Tibial artery (tissue), 4 donors: Measurements from ENCODE around the gene BANF2.
A peak's percentile ranks its signal among the peaks of the same experiment; 100 is the strongest.
"Not testable (repeated sequence)": the region's sequence is repeated elsewhere in the genome, so short reads cannot be mapped to it uniquely, and the experiment has no call there.

Experiments used
- DNase-seq, 2 donors: peaks; one replicate each; pipeline ENCODE4 v3.0.0-alpha.2; 2019
- H3K27ac ChIP-seq, 2 donors: fragments of 200-600 bp; sonication (generic) in 1 of 2; 1 replicate in 1 of 2; 2 replicates in 1 of 2; pipeline ENCODE4 v1.5.1; 2018 to 2019; ENCODE audit warnings: mild to moderate bottlenecking in 1 of 2
- H3K27me3 ChIP-seq, 2 donors: fragments of 200-600 bp; sonication (generic) in 1 of 2; one replicate each; pipeline versions ENCODE4 v1.5.1 to v1.6.0; 2016 to 2019
- H3K36me3 ChIP-seq, 3 donors: fragments of 200-600 bp; sonication (generic) in 2 of 3; one replicate each; pipeline ENCODE4 v1.5.1; 2016 to 2019; ENCODE audit warnings: mild to moderate bottlenecking in 2 of 3
- H3K4me1 ChIP-seq, 4 donors: fragments of 200-600 bp; sonication (generic) in 2 of 4; 1 replicate in 3 of 4; 2 replicates in 1 of 4; pipeline ENCODE4 v1.5.1; 2016 to 2019
- H3K4me3 ChIP-seq, 2 donors: fragments of 200-600 bp; sonication (generic) in 1 of 2; 1 replicate in 1 of 2; 2 replicates in 1 of 2; pipeline ENCODE4 v1.5.1; 2018 to 2019; ENCODE audit warnings: mild to moderate bottlenecking in 2 of 2
- H3K9me3 ChIP-seq, 3 donors: fragments of 200-600 bp; sonication (generic) in 1 of 3; one replicate each; pipeline ENCODE4 v1.5.1; 2016 to 2019
- CTCF ChIP-seq, 2 experiments: fragments of 200-600 bp in 1 of 2; fragments of 450-650 bp in 1 of 2; IDR thresholded peaks; one replicate each; pipeline ENCODE4 v1.5.1; 2017 to 2019; ENCODE audit warnings: antibody characterized with exemption in 2 of 2, mild to moderate bottlenecking in 1 of 2, moderate library complexity in 1 of 2
- intact Hi-C: fragments of 100-400 bp; cut with DNase I; formaldehyde crosslinking; loops from one replicate; pipeline ENCODE4 v1.15.0; 2023; ENCODE audit warnings: low total_unique reads

Gene BANF2

GRCh38 chr20:17657898-17658647, 41.7 kb upstream of the BANF2 start:
- intact Hi-C loops, result no loop called here
- no peaks in the 10 kb centered on the region for H3K9me3 ChIP-seq
- no peak for TF ChIP-seq CTCF (IDR thresholded peaks at IDR 0.05)

GRCh38 chr20:17658648-17658993, 41.1 kb upstream of the BANF2 start:
- Histone ChIP-seq H3K9me3 (no peaks in the 10 kb centered on the region), H3K27ac (no peak overlapping the region), H3K27me3 (no peaks in the 10 kb centered on the region), H3K4me1 (peaks cover 0 to 61% (median 40%) of the 10 kb centered on the region in 4 donors), H3K36me3 (peaks cover 8 to 20% (median 12%) of the 10 kb centered on the region in 3 donors), H3K4me3 (no peak overlapping the region)
- DNase-seq, result peak; percentile 1 to 11
- intact Hi-C loops, result no loop called here
- TF ChIP-seq CTCF (IDR thresholded peaks at IDR 0.05), result no peak

More at GRCh38 chr20:17657898-17658647, 41.7 kb upstream of the BANF2 start:
- Histone ChIP-seq H3K36me3 (peaks cover 8 to 20% (median 12%) of the 10 kb centered on the region in 3 donors), H3K27ac (no peak overlapping the region), H3K27me3 (no peaks in the 10 kb centered on the region), H3K4me1 (peaks cover 0 to 56% (median 39%) of the 10 kb centered on the region in 4 donors), H3K4me3 (no peak overlapping the region)
- DNase-seq, result peak; percentile 10 to 33

GRCh38 chr20:17659344-17659743, 40.4 kb upstream of the BANF2 start:
- DNase-seq, result peak; percentile 6 to 15
- H3K27me3 ChIP-seq, H3K9me3 ChIP-seq, H3K4me3 ChIP-seq, intact Hi-C loops: not testable (repeated sequence)
- H3K27ac ChIP-seq, result peak overlapping the region; percentile 10
- peaks cover 8 to 20% (median 12%) of the 10 kb centered on the region in 3 donors for H3K36me3 ChIP-seq
- peaks cover 0 to 68% (median 40%) of the 10 kb centered on the region in 4 donors for H3K4me1 ChIP-seq

- peaks cover 8 to 20% (median 12%) of the 10 kb centered on the region in 3 donors for H3K36me3 ChIP-seq
- peak overlapping the region; percentile 10 for H3K27ac ChIP-seq
- peaks cover 0 to 70% (median 40%) of the 10 kb centered on the region in 4 donors for H3K4me1 ChIP-seq
- peak; percentile 6 to 44 for DNase-seq
- H3K4me3 ChIP-seq, result no peak overlapping the region
- TF ChIP-seq CTCF (IDR thresholded peaks at IDR 0.05), result no peak
- no peaks in the 10 kb centered on the region for H3K27me3 ChIP-seq
- intact Hi-C loops, result no loop called here
- no peaks in the 10 kb centered on the region for H3K9me3 ChIP-seq
Observed at GRCh38 chr20:17659801-17660200, 40.0 kb upstream of the BANF2 start.

- intact Hi-C loops, result no loop called here
- Histone ChIP-seq H3K4me3 (no peak overlapping the region), H3K27ac (peak overlapping the region; percentile 53 to 64), H3K9me3 (no peaks in the 10 kb centered on the region), H3K4me1 (peaks cover 0 to 67% (median 33%) of the 10 kb centered on the region in 4 donors), H3K27me3 (no peaks in the 10 kb centered on the region), H3K36me3 (peaks cover 8 to 20% (median 12%) of the 10 kb centered on the region in 3 donors)
- peak; percentile 20 to 54 for DNase-seq
- no peak for TF ChIP-seq CTCF (IDR thresholded peaks at IDR 0.05)
Observed at GRCh38 chr20:17660667-17661066, 39.1 kb upstream of the BANF2 start.

- no peak overlapping the region for H3K4me3 ChIP-seq
- intact Hi-C loops, result no loop called here
- peak; percentile 20 to 35 for DNase-seq
Observed at GRCh38 chr20:17661121-17661744, 38.5 kb upstream of the BANF2 start.

More at GRCh38 chr20:17661121-17661744, 38.5 kb upstream of the BANF2 start:
- Histone ChIP-seq H3K4me1 (peaks cover 0 to 67% (median 34%) of the 10 kb centered on the region in 4 donors), H3K27ac (peak overlapping the region; percentile 53 to 64), H3K36me3 (peaks cover 8 to 20% (median 12%) of the 10 kb centered on the region in 3 donors), H3K27me3 (no peaks in the 10 kb centered on the region), H3K9me3 (no peaks in the 10 kb centered on the region)
- no peak for TF ChIP-seq CTCF (IDR thresholded peaks at IDR 0.05)
